ENCODE data around the gene TCF7. TPM values are rescaled to one million over a fixed set of nuclear protein-coding genes. Genes with fewer than 3 reads are reported as not detected.

TCF7 gene
- total RNA-seq, 1 donor from 2014 or later = under 0.01 TPM

DNA sequence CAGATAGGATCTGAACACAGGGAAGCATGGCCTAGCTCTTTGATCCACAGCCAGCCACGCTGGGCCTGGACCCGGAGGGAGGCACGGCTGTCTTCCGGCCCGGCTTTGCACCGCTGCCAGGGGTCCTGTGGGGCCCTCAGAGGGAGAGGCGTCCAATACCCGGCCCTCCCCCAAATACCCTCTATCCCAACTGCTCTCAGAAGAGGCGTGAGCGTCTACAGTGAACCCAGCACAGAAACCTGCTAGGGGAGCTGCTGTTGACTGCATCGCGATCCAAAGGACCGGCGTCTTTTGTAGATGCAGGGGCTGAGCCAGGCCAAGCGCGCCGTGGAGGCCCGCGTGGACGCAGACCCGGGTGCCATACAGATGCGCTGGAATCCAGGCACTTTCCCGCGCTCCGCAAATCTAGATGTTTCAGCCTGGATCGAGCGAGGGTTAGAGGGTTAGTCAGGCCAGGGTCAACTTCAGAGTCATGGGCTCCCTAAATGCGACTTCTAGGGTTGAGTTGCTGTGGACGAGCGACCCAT, 1.1 kb upstream of the TCF7 start:
- FAIRE-seq (no peak), DNase-seq (ENCODE audit: low read depth) (no peak)
- H3K36me3 ChIP-seq (ENCODE audit: control insufficient read depth, insufficient read depth, low read length) = no peaks in the 10 kb centered on the region
- TF ChIP-seq, protein P1, sequence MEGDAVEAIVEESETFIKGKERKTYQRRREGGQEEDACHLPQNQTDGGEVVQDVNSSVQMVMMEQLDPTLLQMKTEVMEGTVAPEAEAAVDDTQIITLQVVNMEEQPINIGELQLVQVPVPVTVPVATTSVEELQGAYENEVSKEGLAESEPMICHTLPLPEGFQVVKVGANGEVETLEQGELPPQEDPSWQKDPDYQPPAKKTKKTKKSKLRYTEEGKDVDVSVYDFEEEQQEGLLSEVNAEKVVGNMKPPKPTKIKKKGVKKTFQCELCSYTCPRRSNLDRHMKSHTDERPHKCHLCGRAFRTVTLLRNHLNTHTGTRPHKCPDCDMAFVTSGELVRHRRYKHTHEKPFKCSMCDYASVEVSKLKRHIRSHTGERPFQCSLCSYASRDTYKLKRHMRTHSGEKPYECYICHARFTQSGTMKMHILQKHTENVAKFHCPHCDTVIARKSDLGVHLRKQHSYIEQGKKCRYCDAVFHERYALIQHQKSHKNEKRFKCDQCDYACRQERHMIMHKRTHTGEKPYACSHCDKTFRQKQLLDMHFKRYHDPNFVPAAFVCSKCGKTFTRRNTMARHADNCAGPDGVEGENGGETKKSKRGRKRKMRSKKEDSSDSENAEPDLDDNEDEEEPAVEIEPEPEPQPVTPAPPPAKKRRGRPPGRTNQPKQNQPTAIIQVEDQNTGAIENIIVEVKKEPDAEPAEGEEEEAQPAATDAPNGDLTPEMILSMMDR (IDR thresholded peaks at IDR 0.05; ENCODE audit: insufficient read depth, low read length, severe bottlenecking) = no peak
- no peak overlapping the region for H3K4me3 ChIP-seq (ENCODE audit: low read depth, low read length)
- peaks cover 4% of the 10 kb centered on the region for H3K27me3 ChIP-seq (ENCODE audit: control insufficient read depth, insufficient read depth, low read length)

DNA sequence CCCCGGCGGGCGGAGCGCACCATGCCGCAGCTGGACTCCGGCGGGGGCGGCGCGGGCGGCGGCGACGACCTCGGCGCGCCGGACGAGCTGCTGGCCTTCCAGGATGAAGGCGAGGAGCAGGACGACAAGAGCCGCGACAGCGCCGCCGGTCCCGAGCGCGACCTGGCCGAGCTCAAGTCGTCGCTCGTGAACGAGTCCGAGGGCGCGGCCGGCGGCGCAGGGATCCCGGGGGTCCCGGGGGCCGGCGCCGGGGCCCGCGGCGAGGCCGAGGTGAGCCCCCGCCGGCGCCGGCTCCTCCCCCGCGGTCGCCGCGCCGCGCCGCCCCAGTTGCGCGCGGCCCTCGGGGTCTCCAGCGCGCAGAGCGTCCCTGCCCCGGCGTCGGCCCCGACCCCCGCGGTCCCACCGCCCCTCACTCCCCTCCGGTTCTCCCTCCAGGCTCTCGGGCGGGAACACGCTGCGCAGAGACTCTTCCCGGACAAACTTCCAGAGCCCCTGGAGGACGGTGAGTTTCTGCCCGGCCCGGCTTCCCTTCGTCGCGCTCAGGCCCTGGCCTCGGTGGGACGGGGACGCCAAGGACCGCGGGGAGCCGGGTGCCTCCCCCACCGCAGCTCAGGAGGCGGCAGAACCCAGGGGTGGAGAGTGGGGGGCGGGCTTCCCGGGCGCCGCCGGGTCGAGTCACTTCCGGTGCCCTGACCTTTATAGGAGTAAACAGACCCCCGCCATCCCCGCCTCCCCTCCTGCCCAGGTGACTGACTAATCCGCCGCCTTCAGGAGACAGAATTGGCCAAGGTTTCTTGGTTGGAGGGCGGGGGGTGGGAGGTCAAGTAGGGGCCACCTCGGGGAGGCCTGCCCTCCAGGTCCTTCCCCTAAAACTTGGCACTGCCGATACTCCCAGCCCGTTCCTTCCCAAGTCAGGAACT, 665 bp downstream of the TCF7 start:
- TF ChIP-seq, protein P1 (IDR thresholded peaks at IDR 0.05; ENCODE audit: insufficient read depth, low read length, severe bottlenecking) = no peak
- peaks cover 4% of the 10 kb centered on the region for H3K27me3 ChIP-seq (ENCODE audit: control insufficient read depth, insufficient read depth, low read length)
- peak overlapping the region; percentile 47 for H3K4me3 ChIP-seq (ENCODE audit: low read depth, low read length)
- no peaks in the 10 kb centered on the region for H3K36me3 ChIP-seq (ENCODE audit: control insufficient read depth, insufficient read depth, low read length)
- DNase-seq (ENCODE audit: low read depth) (no peak), FAIRE-seq (no peak)

DNA sequence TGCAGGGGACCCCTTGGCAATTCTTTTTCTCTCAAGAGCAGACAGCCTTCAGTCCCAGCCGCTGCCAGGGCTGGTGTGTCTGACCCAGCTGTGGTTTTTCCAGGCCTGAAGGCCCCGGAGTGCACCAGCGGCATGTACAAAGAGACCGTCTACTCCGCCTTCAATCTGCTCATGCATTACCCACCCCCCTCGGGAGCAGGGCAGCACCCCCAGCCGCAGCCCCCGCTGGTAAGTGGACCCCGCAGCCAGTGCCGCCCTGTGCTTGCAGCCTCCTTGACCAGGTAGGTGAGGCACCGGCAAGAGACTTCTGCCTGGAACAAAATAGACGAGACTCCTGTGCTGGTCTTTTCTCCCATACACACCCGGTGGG, 1.3 kb downstream of the TCF7 start:
- Histone ChIP-seq H3K27me3 (ENCODE audit: control insufficient read depth, insufficient read depth, low read length) (peaks cover 4% of the 10 kb centered on the region), H3K36me3 (ENCODE audit: control insufficient read depth, insufficient read depth, low read length) (no peaks in the 10 kb centered on the region), H3K4me3 (ENCODE audit: low read depth, low read length) (no peak overlapping the region)
- TF ChIP-seq, protein P1 (IDR thresholded peaks at IDR 0.05; ENCODE audit: insufficient read depth, low read length, severe bottlenecking) = no peak
- FAIRE-seq (no peak), DNase-seq (ENCODE audit: low read depth) (no peak)

DNA sequence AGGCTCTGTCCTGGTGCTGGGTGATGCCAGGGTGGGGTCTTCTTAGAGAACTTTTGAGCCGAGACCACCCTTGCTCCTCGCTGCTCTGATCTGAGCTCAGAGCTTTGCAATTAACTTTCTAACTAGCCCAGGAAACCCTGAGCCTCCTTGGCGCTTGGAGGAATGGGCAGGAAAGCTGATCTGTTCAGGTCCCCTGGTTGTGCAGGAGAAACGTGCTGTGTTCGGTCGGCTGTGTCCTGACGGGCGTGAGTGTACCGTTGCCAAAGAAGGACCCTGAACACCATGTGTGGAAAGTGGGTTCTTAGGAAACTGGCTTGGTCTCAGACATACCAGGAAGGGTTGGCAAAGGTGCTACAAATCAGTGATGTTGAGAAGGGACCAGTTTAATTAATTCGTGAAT, 1.8 kb downstream of the TCF7 start:
- no peak for FAIRE-seq
- H3K27me3 ChIP-seq (ENCODE audit: control insufficient read depth, insufficient read depth, low read length) = peaks cover 4% of the 10 kb centered on the region
- TF ChIP-seq, protein P1 (IDR thresholded peaks at IDR 0.05; ENCODE audit: insufficient read depth, low read length, severe bottlenecking) = no peak

GRCh38 chr5:134116789-134117761, 2.6 kb downstream of the TCF7 start:
- peaks cover 4% of the 10 kb centered on the region for H3K27me3 ChIP-seq (ENCODE audit: control insufficient read depth, insufficient read depth, low read length)

More for the DNA sequence above, 1.8 kb downstream of the TCF7 start:
- DNase-seq (ENCODE audit: low read depth) = no peak
- H3K4me3 ChIP-seq (ENCODE audit: low read depth, low read length) = no peak overlapping the region
- H3K36me3 ChIP-seq (ENCODE audit: control insufficient read depth, insufficient read depth, low read length) = no peaks in the 10 kb centered on the region

More at GRCh38 chr5:134116789-134117761, 2.6 kb downstream of the TCF7 start:
- TF ChIP-seq, protein P1 (IDR thresholded peaks at IDR 0.05; ENCODE audit: insufficient read depth, low read length, severe bottlenecking) = no peak
- FAIRE-seq (no peak), DNase-seq (ENCODE audit: low read depth) (no peak)
- Histone ChIP-seq H3K36me3 (ENCODE audit: control insufficient read depth, insufficient read depth, low read length) (no peaks in the 10 kb centered on the region), H3K4me3 (ENCODE audit: low read depth, low read length) (no peak overlapping the region)

Data from bronchial epithelial cell (primary cell).